GM21390 (cell line): ENCODE data around the gene PTPRM.

Experiments used
- ATAC-seq: cut with Tn5 transposase; IDR thresholded peaks from one replicate; pipeline ENCODE4 v1.9.1; 2021; ENCODE audit not compliant: unreplicated experiment

PTPRM gene

GRCh38 chr18:8081872-8082553 is 514.9 kb downstream of the PTPRM start:
- no peak for ATAC-seq

- no peak for ATAC-seq
Observed at GRCh38 chr18:8084160-8084559, 517.0 kb downstream of the PTPRM start.

- no peak for ATAC-seq
Observed at GRCh38 chr18:8088626-8089025, 521.5 kb downstream of the PTPRM start.

GRCh38 chr18:8091035-8091434 is 523.9 kb downstream of the PTPRM start:
- no peak for ATAC-seq

- no peak for ATAC-seq
Observed at GRCh38 chr18:8095947-8096570, 528.9 kb downstream of the PTPRM start.

- no peak for ATAC-seq
Observed at GRCh38 chr18:8097399-8097798, 530.3 kb downstream of the PTPRM start.

- ATAC-seq = no peak
Observed at GRCh38 chr18:8097927-8098326, 530.8 kb downstream of the PTPRM start.

GRCh38 chr18:8106603-8107002 is 539.5 kb downstream of the PTPRM start:
- ATAC-seq = no peak

GRCh38 chr18:8107426-8107825 is 540.3 kb downstream of the PTPRM start:
- no peak for ATAC-seq

- no peak for ATAC-seq
Observed at GRCh38 chr18:8114480-8114879, 547.4 kb downstream of the PTPRM start.

GRCh38 chr18:8116341-8117005 is 549.4 kb downstream of the PTPRM start:
- no peak for ATAC-seq

- no peak for ATAC-seq
Observed at GRCh38 chr18:8117006-8117371, 549.9 kb downstream of the PTPRM start.

- ATAC-seq = no peak
Observed at GRCh38 chr18:8121101-8121500, 554.0 kb downstream of the PTPRM start.

- no peak for ATAC-seq
Observed at GRCh38 chr18:8121942-8122480, 554.9 kb downstream of the PTPRM start.

- no peak for ATAC-seq
Observed at GRCh38 chr18:8124232-8125146, 557.4 kb downstream of the PTPRM start.

- no peak for ATAC-seq
Observed at GRCh38 chr18:8130096-8130495, 563.0 kb downstream of the PTPRM start.

- no peak for ATAC-seq
Observed at GRCh38 chr18:8133032-8133431, 565.9 kb downstream of the PTPRM start.

GRCh38 chr18:8133888-8134287 is 566.8 kb downstream of the PTPRM start:
- ATAC-seq = no peak

- ATAC-seq = no peak
Observed at GRCh38 chr18:8139127-8139527, 572.0 kb downstream of the PTPRM start.

- no peak for ATAC-seq
Observed at GRCh38 chr18:8139891-8140406, 572.8 kb downstream of the PTPRM start.
